T-helper 17 cell (primary cell): ENCODE results near the gene LNPK. TPM values are rescaled to one million over a fixed set of nuclear protein-coding genes. Genes with fewer than 3 reads are reported as not detected.

ENCODE experiments used
- ATAC-seq: fragments of 150-1000 bp; cut with Tn5 transposase; 2 replicates; pipeline ENCODE4 v1.10.0; 2021; ENCODE audit warnings: mild to moderate bottlenecking, moderate library complexity
- DNase-seq, 3 donors: peaks; one replicate each; pipeline versions ENCODE4 v3.0.0 to v3.0.0-alpha.2; 2020 to 2021
- H3K9me3 ChIP-seq: one replicate; pipeline ENCODE4 v1.7.0; 2013; ENCODE audit warnings: low read length, mild to moderate bottlenecking; ENCODE audit not compliant: control insufficient read depth, poor library complexity, severe bottlenecking
- H3K27ac Mint-ChIP-seq: one replicate; pipeline ENCODE4 v1.8.0; 2022; ENCODE audit warnings: mild to moderate bottlenecking, moderate library complexity, mixed read lengths
- H3K27me3 Mint-ChIP-seq: one replicate; pipeline ENCODE4 v1.8.0; 2022; ENCODE audit warnings: mixed read lengths
- H3K36me3 Mint-ChIP-seq: one replicate; pipeline ENCODE4 v1.8.0; 2022; ENCODE audit warnings: low read depth, mixed read lengths
- H3K4me1 Mint-ChIP-seq: one replicate; pipeline ENCODE4 v1.8.0; 2022; ENCODE audit warnings: mild to moderate bottlenecking, mixed read lengths
- H3K4me3 Mint-ChIP-seq: one replicate; pipeline ENCODE4 v1.8.0; 2022; ENCODE audit warnings: mild to moderate bottlenecking, moderate library complexity, mixed read lengths
- total RNA-seq, 4 donors: library from RNA in 2 of 4; stranded (reverse) in 2 of 4; gene quantifications; one replicate each; pipeline ENCODE4 v1.2.3 and lab custom pipeline; 2022 to 2026

The LNPK gene
- total RNA-seq (10 to 100 TPM; 14.9 to 21.0 TPM), total RNA-seq (lab: John Stamatoyannopoulos, UW) (41.8 to 51.3 reads per million in 2 donors)

DNA sequence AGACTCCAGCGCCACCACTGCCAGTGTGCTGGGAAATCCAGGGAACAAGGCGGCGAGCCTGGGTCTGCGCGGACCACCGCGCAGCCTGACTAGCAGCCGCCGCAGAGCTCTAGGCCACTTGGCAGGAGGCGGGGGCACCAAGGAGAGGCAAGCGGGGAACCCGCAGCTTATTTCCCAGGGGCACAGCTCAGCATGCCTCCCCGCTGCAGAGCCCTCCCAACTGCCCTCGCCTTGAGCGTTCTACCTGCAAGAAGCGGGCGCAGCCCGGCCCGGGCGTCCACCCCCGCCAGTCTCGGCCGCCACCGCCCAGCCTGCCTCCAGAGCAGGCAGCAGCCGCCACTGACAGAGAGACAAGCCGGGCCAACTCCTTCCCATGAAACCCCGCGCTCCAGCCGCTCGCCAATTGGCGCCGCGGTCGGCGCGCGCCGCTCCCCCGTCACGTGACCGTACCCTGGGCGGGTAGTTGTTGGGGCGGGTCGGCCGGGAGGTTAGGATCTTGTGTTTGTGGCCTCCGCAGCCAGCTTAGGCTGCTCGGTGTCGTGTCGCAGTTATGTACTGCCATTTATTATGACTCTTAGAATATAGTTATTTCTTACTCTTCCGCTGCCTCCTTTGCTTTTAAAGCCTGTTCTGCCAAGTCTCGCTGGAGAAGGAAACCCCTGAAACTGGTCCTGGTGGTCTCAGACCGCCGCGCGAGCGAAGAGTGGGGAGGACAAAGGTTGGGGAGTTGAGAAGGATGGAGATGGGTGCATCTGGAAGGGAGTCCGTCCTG is at the start of gene LNPK:
Gene LNPK, minus strand, starts transcription at position 352 of the 772 bp plus-strand sequence. CDS start 6,683 bp downstream, outside the sequence.
- no peaks in the 10 kb centered on the region for H3K36me3 Mint-ChIP-seq
- peaks cover 8% of the 10 kb centered on the region for H3K27me3 Mint-ChIP-seq
- peak within 1 kb of the TSS; percentile 93 for H3K27ac Mint-ChIP-seq
- peak within 1 kb of the TSS; percentile 95 for H3K4me3 Mint-ChIP-seq
- peaks cover 22% of the 10 kb centered on the region for H3K4me1 Mint-ChIP-seq
- H3K9me3 ChIP-seq = no peaks in the 10 kb centered on the region
- ATAC-seq = peak; percentile 96
- peak; percentile 85 to 86 (median 85) for DNase-seq

- DNase-seq (no peak), ATAC-seq (no peak)
- H3K4me3 Mint-ChIP-seq = no peak overlapping the region
- H3K27me3 Mint-ChIP-seq = peaks cover 35% of the 10 kb centered on the region
- peaks cover 4% of the 10 kb centered on the region for H3K4me1 Mint-ChIP-seq
- no peaks in the 10 kb centered on the region for H3K36me3 Mint-ChIP-seq
- H3K27ac Mint-ChIP-seq = no peak overlapping the region
- no peaks in the 10 kb centered on the region for H3K9me3 ChIP-seq
These were observed 37.3 kb upstream of the LNPK start for GRCh38 chr2:176039375-176039774.

DNA sequence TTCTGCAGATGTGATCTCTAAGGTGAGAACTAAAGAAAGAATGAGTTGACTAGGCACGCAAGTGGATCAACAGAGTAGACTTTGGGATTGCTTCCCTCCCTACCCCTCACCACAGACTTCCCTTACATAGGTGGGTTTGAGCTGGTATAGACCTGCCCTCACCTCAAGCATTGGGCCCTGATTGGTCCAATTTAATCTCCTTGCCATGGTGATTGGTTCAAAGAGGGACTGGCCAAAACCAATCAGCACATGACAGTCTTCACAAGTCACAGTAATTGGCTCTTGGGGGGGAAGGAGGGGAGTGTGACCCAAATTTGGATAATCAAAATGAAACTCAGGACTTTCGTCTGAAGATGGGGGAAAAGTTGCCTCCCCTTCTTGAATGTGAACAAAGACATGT is 36.6 kb upstream of the LNPK start:
- Mint-ChIP-seq H3K27ac (no peak overlapping the region), H3K36me3 (no peaks in the 10 kb centered on the region), H3K27me3 (peaks cover 38% of the 10 kb centered on the region), H3K4me3 (no peak overlapping the region), H3K4me1 (peaks cover 4% of the 10 kb centered on the region)
- DNase-seq (no peak), ATAC-seq (no peak)
- H3K9me3 ChIP-seq = no peaks in the 10 kb centered on the region

- H3K27ac Mint-ChIP-seq = no peak overlapping the region
- no peak for ATAC-seq
- no peaks in the 10 kb centered on the region for H3K9me3 ChIP-seq
- no peak overlapping the region for H3K4me3 Mint-ChIP-seq
- H3K27me3 Mint-ChIP-seq = peaks cover 28% of the 10 kb centered on the region
- H3K4me1 Mint-ChIP-seq = peaks cover 4% of the 10 kb centered on the region
- DNase-seq = no peak
- no peaks in the 10 kb centered on the region for H3K36me3 Mint-ChIP-seq
These were observed 33.1 kb upstream of the LNPK start for GRCh38 chr2:176035013-176035691.

GRCh38 chr2:176027806-176028205 is 25.7 kb upstream of the LNPK start:
- H3K4me1 Mint-ChIP-seq = no peaks in the 10 kb centered on the region
- no peaks in the 10 kb centered on the region for H3K9me3 ChIP-seq
- no peak overlapping the region for H3K4me3 Mint-ChIP-seq
- H3K36me3 Mint-ChIP-seq = no peaks in the 10 kb centered on the region
- ATAC-seq (no peak), DNase-seq (no peak)
- H3K27me3 Mint-ChIP-seq = peaks cover 41% of the 10 kb centered on the region
- H3K27ac Mint-ChIP-seq = no peak overlapping the region

GRCh38 chr2:176025932-176026331 is 23.9 kb upstream of the LNPK start:
- H3K4me1 Mint-ChIP-seq = no peaks in the 10 kb centered on the region
- H3K9me3 ChIP-seq = no peaks in the 10 kb centered on the region
- no peak for ATAC-seq
- no peak overlapping the region for H3K27ac Mint-ChIP-seq
- H3K4me3 Mint-ChIP-seq = no peak overlapping the region
- DNase-seq = no peak
- no peaks in the 10 kb centered on the region for H3K36me3 Mint-ChIP-seq
- H3K27me3 Mint-ChIP-seq = peaks cover 49% of the 10 kb centered on the region

GRCh38 chr2:176024083-176024482 is 22.0 kb upstream of the LNPK start:
- DNase-seq = no peak
- Mint-ChIP-seq H3K4me3 (no peak overlapping the region), H3K4me1 (peaks cover 2% of the 10 kb centered on the region), H3K36me3 (peaks cover 4% of the 10 kb centered on the region), H3K27ac (no peak overlapping the region), H3K27me3 (peaks cover 52% of the 10 kb centered on the region)
- no peaks in the 10 kb centered on the region for H3K9me3 ChIP-seq
- no peak for ATAC-seq

DNA sequence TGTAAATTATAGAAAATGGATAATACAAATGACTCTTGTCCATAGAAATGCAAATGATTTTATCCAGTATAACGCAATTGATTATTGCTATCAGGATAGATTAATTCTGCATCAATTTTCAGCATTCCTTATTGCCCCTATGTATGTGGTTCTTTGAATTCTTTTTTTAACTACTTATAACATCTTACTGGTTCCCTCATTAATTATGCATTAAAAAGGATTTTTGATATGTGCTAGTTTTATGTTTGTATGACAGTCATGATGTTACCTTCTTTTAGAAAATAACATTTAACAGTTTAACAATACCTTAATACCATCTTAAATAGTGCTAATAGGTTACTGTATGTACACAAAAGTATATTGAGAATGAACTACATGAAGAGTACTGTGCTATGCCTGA is 20.0 kb upstream of the LNPK start:
- Mint-ChIP-seq H3K27me3 (peaks cover 46% of the 10 kb centered on the region), H3K27ac (no peak overlapping the region), H3K4me3 (no peak overlapping the region), H3K4me1 (peaks cover 2% of the 10 kb centered on the region), H3K36me3 (peaks cover 4% of the 10 kb centered on the region)
- DNase-seq (no peak), ATAC-seq (no peak)
- no peaks in the 10 kb centered on the region for H3K9me3 ChIP-seq

DNA sequence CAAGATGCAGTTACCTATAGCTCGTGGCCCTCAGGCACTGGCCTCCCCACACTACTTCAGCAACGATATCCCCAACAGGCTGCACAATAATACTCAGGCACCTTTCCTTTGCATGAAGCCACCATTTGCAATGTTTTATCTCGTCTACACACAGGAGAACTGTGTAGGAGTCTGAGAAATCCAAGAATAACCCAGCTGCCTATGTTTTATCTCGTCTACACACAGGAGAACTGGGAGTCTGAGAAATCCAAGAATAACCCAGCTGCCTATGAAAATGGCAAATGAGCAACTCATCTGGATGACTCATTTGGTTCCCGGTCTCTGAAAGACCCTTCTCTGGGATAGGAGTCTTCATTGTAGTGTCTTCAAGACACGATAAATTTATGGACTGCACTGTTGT is 18.3 kb upstream of the LNPK start:
- no peak overlapping the region for H3K4me3 Mint-ChIP-seq
- H3K27ac Mint-ChIP-seq = no peak overlapping the region
- H3K27me3 Mint-ChIP-seq = peaks cover 53% of the 10 kb centered on the region
- no peaks in the 10 kb centered on the region for H3K9me3 ChIP-seq
- no peak for DNase-seq
- peaks cover 2% of the 10 kb centered on the region for H3K4me1 Mint-ChIP-seq
- H3K36me3 Mint-ChIP-seq = peaks cover 4% of the 10 kb centered on the region
- no peak for ATAC-seq

DNA sequence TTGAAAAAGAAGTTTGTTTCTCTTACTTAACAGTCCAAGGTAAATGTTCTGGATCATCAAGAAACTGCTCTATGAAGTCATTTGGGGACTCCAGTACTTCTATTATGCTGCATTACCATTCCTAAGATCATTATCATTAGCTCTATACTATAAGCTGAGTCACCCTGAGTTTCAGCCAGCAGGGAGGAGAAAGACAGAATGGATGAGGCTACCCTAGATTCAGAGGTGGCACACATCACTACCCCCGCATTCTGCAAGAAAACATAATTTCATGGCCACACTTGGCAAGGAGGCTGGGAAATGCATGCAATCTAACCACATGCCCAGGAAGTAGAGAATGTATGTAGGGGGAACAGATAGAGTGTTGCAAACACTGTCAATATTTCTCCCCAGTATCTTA is 16.6 kb upstream of the LNPK start:
- no peak overlapping the region for H3K4me3 Mint-ChIP-seq
- DNase-seq = no peak
- ATAC-seq = no peak
- no peaks in the 10 kb centered on the region for H3K9me3 ChIP-seq
- peaks cover 7% of the 10 kb centered on the region for H3K36me3 Mint-ChIP-seq
- no peak overlapping the region for H3K27ac Mint-ChIP-seq
- H3K27me3 Mint-ChIP-seq = peaks cover 51% of the 10 kb centered on the region
- peaks cover 2% of the 10 kb centered on the region for H3K4me1 Mint-ChIP-seq

GRCh38 chr2:176009445-176009844 is 7.4 kb upstream of the LNPK start:
- no peaks in the 10 kb centered on the region for H3K36me3 Mint-ChIP-seq
- no peak overlapping the region for H3K27ac Mint-ChIP-seq
- no peaks in the 10 kb centered on the region for H3K9me3 ChIP-seq
- no peaks in the 10 kb centered on the region for H3K4me1 Mint-ChIP-seq
- DNase-seq (no peak), ATAC-seq (no peak)
- no peak overlapping the region for H3K4me3 Mint-ChIP-seq
- H3K27me3 Mint-ChIP-seq = peaks cover 37% of the 10 kb centered on the region

DNA sequence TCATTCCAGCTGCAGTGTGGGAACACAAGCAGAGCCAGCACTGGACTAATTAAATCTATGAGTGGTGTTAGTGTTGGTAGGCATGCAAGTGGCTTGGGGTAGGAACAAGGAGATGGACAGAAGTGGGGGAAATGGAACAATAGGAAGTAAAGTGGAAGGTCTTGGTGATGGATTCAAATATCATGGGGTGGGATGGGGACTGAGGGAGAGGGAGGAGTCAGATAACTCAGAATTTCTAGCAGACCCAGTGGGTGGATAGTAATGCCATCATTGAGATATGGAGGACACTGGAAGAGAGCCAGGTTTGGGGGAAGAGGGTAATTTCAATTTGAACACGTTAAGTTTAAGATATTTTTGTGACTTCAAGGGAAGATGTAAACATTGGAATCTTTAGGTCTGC is 2.9 kb upstream of the LNPK start:
- Mint-ChIP-seq H3K27ac (no peak overlapping the region), H3K27me3 (peaks cover 23% of the 10 kb centered on the region), H3K4me1 (peaks cover 14% of the 10 kb centered on the region), H3K36me3 (no peaks in the 10 kb centered on the region), H3K4me3 (no peak overlapping the region)
- no peak for ATAC-seq
- no peak for DNase-seq
- no peaks in the 10 kb centered on the region for H3K9me3 ChIP-seq

- DNase-seq = no peak
- Mint-ChIP-seq H3K27me3 (peaks cover 14% of the 10 kb centered on the region), H3K4me1 (peaks cover 22% of the 10 kb centered on the region), H3K27ac (no peak overlapping the region), H3K4me3 (no peak overlapping the region), H3K36me3 (no peaks in the 10 kb centered on the region)
- no peaks in the 10 kb centered on the region for H3K9me3 ChIP-seq
- no peak for ATAC-seq
These were observed 1.9 kb upstream of the LNPK start for GRCh38 chr2:176003958-176004357.
